Right cardiac atrium (tissue), 5 donors: ENCODE results near the gene TRDN. TPM values are rescaled to one million over a fixed set of nuclear protein-coding genes. Genes with fewer than 3 reads are reported as not detected.

Experiments
- ATAC-seq, 2 donors: fragments of 200-7000 bp; cut with Tn5 transposase; one replicate each; pipeline versions ENCODE4 v1.8.0 to v1.9.1; 2020; ENCODE audit warnings: moderate library complexity in 2 of 2, mild to moderate bottlenecking in 1 of 2
- DNase-seq, 3 donors: peaks; one replicate each; pipeline ENCODE4 v3.0.0-alpha.2; 2020
- H3K27ac ChIP-seq: one replicate; pipeline ENCODE4 v1.5.1; 2013; ENCODE audit warnings: mild to moderate bottlenecking, low read length, control low read depth, moderate library complexity
- H3K27me3 ChIP-seq: one replicate; pipeline ENCODE4 v1.6.1; 2013; ENCODE audit not compliant: control insufficient read depth, insufficient read depth
- H3K4me1 ChIP-seq: one replicate; pipeline ENCODE4 v1.6.1; 2013; ENCODE audit warnings: low read length; ENCODE audit not compliant: control insufficient read depth, insufficient read depth
- H3K4me3 ChIP-seq: one replicate; pipeline ENCODE4 v1.5.1; 2013; ENCODE audit warnings: low read length, control low read depth
- H3K9me3 ChIP-seq: one replicate; pipeline ENCODE4 v1.6.1; 2013; ENCODE audit warnings: low read length; ENCODE audit not compliant: control insufficient read depth
- WGBS: extraction: QIAGEN DNeasy Blood & Tissue Kit; methylation state at CpG from one replicate; pipeline ENCODE4 v1.1.7; 2013; 5-methylcytosine and 5-hydroxymethylcytosine counted together
- intact Hi-C, 4 donors: fragments of 100-400 bp; cut with DNase I; formaldehyde crosslinking; loops; one replicate each; pipeline versions ENCODE4 v1.11.0 to v1.14.0; 2022 to 2023
- polyA plus RNA-seq: library from polyadenylated mRNA; stranded (reverse); fragments of 200-250 nt; gene quantifications from one replicate; pipeline ENCODE4 v1.2.3, GENCODE V29; 2013
- total RNA-seq, 4 donors: library from RNA; stranded (reverse); fragmentation: NEBNext Ultra II Directional; extraction: Animal tissue kit (Norgen Biotek cat#: 25700); gene quantifications; one replicate each; pipeline ENCODE4 v1.2.1, GENCODE V29; 2021
- donor health status: healthy with polysubstance abuse.
- donor health status: DM: no; HTN: yes; CAD: no.
- donor health status: DM: no; HTN: no; CAD: no.
- donor health status: DM: no; HTN: yes; CAD: no; lungs with severe emphysema.
- donor health status: DM: yes; HTN: yes; CAD: no.

TRDN gene
- total and polyA plus RNA-seq, 5 donors, result 175 to 360 (median 271) TPM

DNA sequence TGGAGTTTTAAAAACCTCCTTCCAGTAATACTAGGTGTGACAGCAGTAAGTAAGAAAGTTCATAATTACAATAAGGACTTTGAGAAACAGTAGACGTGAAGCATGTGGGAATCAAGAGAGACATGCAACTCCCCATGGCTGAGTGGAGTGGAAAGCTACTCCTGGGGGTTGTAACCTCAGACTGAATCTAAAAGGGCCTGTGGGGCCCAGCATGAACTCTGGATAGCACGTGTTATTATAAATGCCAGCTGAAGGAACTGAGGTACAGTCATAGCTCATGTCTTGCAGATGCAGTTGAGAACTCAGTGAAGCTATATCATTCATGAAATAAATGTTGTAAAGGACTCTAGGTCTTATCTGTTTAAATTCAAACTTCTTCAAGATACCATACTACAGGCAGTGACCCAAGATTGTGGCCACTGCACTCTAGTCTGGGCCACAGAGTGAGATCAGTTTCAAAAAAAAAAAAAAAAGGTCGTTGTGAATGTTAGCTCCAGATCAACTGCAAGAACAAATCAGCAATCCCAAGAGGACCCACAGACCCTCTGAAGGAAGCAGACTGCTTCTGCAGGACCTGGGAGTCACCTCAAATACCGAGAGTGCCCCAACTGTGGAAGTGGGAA lies 189.3 kb downstream of the TRDN start:
- no peaks in the 10 kb centered on the region for H3K9me3 ChIP-seq
- peak overlapping the region; percentile 57 for H3K27ac ChIP-seq
- H3K27me3 ChIP-seq, result no peaks in the 10 kb centered on the region
- WGBS, result 71% methylated on average over 4 of the region's 4 CpGs
- ATAC-seq (no peak), DNase-seq (no peak)
- intact Hi-C loops, result no loop called here
- no peaks in the 10 kb centered on the region for H3K4me1 ChIP-seq
- no peak overlapping the region for H3K4me3 ChIP-seq

DNA sequence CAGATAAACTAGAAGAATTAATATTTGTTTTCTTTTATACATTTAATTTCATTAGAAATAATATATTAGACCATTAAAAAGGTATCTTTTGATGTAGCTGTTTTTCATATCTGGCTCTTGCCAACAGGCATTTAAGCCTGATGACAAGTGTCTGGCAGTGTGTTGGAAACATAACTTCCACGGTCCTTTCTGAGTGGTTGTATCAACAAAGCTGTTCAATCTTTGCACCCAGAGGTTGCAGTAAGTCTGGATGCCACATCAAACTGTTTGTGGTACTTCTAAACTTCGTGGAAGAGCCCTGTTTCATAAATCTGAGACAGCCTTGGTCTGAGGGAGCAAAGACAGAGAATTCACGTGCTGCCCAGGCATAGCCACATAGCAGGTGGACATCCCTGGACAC lies 197.4 kb downstream of the TRDN start:
- ATAC-seq (peak; percentile 63 to 74), DNase-seq (no peak)
- 22% methylated on average over 3 of the region's 3 CpGs for WGBS
- intact Hi-C loops, result no loop called here
- Histone ChIP-seq H3K4me3 (peak overlapping the region; percentile 56), H3K9me3 (no peaks in the 10 kb centered on the region), H3K27ac (no peak overlapping the region), H3K27me3 (no peaks in the 10 kb centered on the region), H3K4me1 (no peaks in the 10 kb centered on the region)

DNA sequence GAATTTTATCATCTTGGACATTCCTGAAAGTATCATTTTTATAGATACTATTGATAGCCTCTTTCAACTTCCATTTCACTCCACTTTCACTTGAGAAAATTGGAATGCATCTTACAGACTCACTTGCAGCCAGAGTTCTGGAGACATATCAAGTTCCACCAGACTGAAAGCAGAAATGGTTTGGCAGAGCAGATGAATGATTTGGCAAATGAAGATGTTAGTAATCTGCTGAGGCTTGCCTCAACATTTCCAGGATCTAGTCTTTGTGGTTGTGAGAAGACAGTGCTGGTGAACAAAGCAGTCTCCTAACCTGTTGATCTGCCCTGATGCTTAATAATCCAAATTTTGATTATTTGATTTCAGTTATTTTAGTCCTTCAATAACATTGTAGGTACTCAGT lies 202.6 kb downstream of the TRDN start:
- H3K9me3 ChIP-seq, result no peaks in the 10 kb centered on the region
- no peaks in the 10 kb centered on the region for H3K4me1 ChIP-seq
- intact Hi-C loops, result no loop called here
- H3K4me3 ChIP-seq, result no peak overlapping the region
- no peak overlapping the region for H3K27ac ChIP-seq
- DNase-seq (no peak), ATAC-seq (peak in 1 of 2 donors; percentile 56)
- H3K27me3 ChIP-seq, result no peaks in the 10 kb centered on the region

DNA sequence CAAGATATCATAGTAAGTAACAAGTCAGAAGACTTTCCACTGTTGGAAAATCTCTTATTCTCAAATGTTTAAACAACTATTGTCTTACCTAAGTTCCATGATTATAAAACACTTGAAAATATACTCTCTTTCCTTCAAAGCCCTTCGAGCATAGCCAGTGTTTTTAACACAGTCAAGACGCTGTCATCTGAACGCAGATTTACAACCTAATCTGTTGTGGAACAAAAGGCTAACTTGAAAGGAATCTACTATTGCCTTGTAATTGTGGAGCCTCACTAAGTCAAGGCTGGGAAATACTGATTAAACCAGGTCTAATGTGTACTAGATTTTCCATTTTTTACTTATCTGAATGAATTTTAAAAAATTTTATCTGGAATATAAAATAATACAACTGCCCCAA lies 205.8 kb downstream of the TRDN start:
- no peak for ATAC-seq
- Histone ChIP-seq H3K27me3 (no peaks in the 10 kb centered on the region), H3K4me3 (no peak overlapping the region), H3K27ac (no peak overlapping the region), H3K9me3 (no peaks in the 10 kb centered on the region), H3K4me1 (no peaks in the 10 kb centered on the region)
- WGBS, result 33% methylated on average over 3 of the region's 3 CpGs
- no peak for DNase-seq
- intact Hi-C loops, result no loop called here

DNA sequence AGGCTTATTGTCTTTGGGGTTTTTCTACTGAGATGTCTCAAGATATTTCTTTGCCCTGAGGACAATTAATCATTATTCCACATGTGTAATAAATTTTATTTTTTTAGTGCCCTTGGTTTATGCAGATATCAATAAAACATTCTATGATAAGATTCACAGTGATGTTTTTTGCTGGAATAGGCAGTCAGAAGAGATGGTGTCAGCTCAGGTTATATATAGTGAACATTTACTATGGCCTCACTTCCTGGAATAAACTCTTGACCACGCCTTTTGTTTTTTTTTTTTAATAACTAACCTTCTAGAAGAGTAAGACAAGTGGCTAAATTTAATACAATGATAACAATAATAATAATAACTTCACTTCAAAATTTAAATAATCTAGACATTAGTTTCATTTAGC lies 209.7 kb downstream of the TRDN start:
- Histone ChIP-seq H3K9me3 (no peaks in the 10 kb centered on the region), H3K27me3 (no peaks in the 10 kb centered on the region), H3K4me3 (no peak overlapping the region), H3K27ac (no peak overlapping the region), H3K4me1 (no peaks in the 10 kb centered on the region)
- WGBS, result 67% methylated on average over 1 of the region's 1 CpG
- DNase-seq (no peak), ATAC-seq (no peak)
- intact Hi-C loops, result no loop called here

DNA sequence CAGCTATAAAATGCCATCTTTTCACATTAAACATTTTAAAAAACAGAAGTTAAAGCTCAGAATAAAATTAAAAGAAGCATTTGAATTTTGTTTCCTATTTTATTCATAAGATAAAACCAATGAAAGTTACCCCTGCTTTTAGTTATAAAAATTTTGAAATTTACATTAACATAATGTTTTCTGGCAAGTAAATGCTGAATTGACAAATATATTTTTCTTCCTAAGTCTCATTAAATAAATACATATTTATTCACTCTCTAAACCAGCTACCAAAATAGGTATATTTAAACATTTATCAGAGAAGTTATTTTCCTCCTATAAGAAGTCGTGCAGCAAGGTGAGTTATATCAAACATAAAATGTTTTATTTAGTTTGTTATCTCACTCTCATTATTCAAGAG lies 213.6 kb downstream of the TRDN start:
- WGBS, result 81% methylated on average over 1 of the region's 1 CpG
- no peaks in the 10 kb centered on the region for H3K9me3 ChIP-seq
- no peak for ATAC-seq
- DNase-seq, result no peak
- H3K4me3 ChIP-seq, result no peak overlapping the region
- no peak overlapping the region for H3K27ac ChIP-seq
- H3K27me3 ChIP-seq, result no peaks in the 10 kb centered on the region
- intact Hi-C loops, result no loop called here
- no peaks in the 10 kb centered on the region for H3K4me1 ChIP-seq

DNA sequence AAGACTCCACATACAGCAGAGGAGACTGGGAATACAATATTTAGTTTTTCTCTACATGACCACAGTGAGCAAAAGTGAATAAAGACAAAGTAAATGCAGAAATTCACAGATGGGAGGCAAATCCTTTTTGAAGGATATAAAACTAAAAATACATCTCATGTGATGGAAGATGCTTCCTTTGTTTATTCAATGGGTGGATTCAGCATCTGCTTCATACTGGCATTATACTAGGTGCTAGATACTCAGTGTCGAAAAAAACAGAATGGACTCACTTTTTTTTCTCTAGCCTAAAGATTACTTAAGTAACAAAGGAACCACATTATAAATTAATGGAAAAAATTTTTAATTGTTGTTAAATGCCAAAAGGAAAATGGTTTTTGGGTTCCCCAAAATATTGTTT lies 216.2 kb downstream of the TRDN start:
- H3K4me1 ChIP-seq, result no peaks in the 10 kb centered on the region
- H3K4me3 ChIP-seq, result no peak overlapping the region
- no peak overlapping the region for H3K27ac ChIP-seq
- H3K9me3 ChIP-seq, result no peaks in the 10 kb centered on the region
- no peak for ATAC-seq
- 71% methylated on average over 1 of the region's 1 CpG for WGBS
- intact Hi-C loops, result no loop called here
- no peaks in the 10 kb centered on the region for H3K27me3 ChIP-seq
- DNase-seq, result no peak

DNA sequence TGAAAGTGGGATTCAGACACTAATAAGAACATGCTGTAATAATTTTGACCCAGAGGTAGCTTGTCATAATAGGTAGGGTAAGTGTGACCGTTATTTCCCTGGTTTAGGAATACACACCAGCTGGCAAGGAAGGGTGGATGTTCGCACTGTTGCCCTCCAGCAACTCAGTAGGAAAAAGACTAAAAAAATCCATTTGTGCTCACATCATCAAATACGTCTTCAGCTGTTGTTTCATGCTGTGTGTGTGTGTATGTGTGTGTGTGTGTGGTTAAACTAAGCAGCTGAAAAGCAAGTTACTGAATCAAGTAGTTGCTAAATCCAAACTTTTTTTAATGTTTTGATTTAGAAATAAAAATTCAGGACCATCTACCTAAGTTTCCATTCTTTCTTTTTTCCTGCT lies 218.7 kb downstream of the TRDN start:
- no peak overlapping the region for H3K4me3 ChIP-seq
- intact Hi-C loops, result loop anchor here in 2 of 4 donors (5.0 kb wide), 1 partner anchor 299 kb away; no protein-coding TSS in a partner anchor
- no peaks in the 10 kb centered on the region for H3K4me1 ChIP-seq
- H3K27ac ChIP-seq, result no peak overlapping the region
- H3K9me3 ChIP-seq, result no peaks in the 10 kb centered on the region
- ATAC-seq (no peak), DNase-seq (no peak)
- no peaks in the 10 kb centered on the region for H3K27me3 ChIP-seq
- 51% methylated on average over 3 of the region's 3 CpGs for WGBS

DNA sequence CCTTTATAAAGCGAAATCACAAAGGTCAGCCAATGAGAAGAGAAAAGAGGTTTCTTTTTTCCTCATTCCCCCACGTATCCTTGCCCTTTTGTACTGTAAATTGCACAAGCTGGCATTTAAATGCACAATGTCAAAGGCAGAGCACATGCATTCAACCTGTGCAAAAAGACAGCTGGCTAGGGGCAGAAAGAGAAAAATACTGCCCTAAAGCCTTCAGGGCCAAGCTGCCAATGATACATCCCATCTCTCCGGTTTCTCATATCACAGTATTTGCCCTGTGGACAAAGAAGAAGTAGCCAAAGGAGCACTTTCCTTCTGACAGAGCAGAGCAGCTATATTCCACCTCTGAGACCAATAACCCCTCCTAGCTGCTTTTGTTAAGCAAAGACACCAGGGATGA lies 219.2 kb downstream of the TRDN start:
- intact Hi-C loops, result loop anchor here in 3 of 4 donors (2.0 to 5.0 kb wide), 2 partner anchors 297 to 300 kb away; no protein-coding TSS in a partner anchor
- WGBS, result 56% methylated on average over 3 of the region's 3 CpGs
- DNase-seq (no peak), ATAC-seq (no peak)
- H3K27me3 ChIP-seq, result no peaks in the 10 kb centered on the region
- H3K9me3 ChIP-seq, result no peaks in the 10 kb centered on the region
- no peak overlapping the region for H3K4me3 ChIP-seq
- no peak overlapping the region for H3K27ac ChIP-seq
- no peaks in the 10 kb centered on the region for H3K4me1 ChIP-seq

DNA sequence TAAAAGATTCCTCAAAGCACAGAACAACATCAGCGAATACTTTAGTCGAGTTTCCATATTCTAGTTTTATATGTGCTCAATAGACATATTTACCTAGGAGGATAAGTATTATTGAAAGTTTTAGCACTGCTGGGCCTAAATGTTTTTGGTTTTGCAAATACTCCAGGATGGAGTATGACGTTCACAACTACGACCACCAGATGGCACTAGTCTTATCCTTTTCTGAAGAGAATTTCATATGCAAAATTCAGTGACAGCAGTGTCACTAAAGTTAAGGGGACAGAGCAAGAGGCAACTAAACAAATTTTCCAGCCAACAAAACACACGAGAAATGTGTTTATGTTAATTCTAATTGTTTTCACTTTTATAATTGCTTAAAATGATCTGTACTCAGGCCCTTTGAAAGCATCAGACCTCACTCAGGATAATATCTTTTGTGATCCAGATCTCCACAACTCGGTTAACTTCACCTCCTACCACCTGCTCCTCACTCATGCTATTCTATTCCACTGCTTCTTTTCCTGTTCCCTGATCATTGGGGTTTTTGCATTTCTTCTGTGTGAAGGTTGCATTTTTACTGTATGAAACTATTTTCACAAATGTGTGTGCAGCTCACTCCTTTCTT lies 220.8 kb downstream of the TRDN start:
- intact Hi-C loops, result loop anchor here in 3 of 4 donors (2.0 to 5.0 kb wide), 2 partner anchors 299 to 301 kb away; no protein-coding TSS in a partner anchor
- peak in 1 of 3 donors; percentile 43 for DNase-seq
- Histone ChIP-seq H3K9me3 (no peaks in the 10 kb centered on the region), H3K27me3 (no peaks in the 10 kb centered on the region), H3K4me1 (no peaks in the 10 kb centered on the region), H3K27ac (no peak overlapping the region), H3K4me3 (no peak overlapping the region)
- ATAC-seq, result peak; percentile 41 to 54
- WGBS, result 11% methylated on average over 6 of the region's 6 CpGs

DNA sequence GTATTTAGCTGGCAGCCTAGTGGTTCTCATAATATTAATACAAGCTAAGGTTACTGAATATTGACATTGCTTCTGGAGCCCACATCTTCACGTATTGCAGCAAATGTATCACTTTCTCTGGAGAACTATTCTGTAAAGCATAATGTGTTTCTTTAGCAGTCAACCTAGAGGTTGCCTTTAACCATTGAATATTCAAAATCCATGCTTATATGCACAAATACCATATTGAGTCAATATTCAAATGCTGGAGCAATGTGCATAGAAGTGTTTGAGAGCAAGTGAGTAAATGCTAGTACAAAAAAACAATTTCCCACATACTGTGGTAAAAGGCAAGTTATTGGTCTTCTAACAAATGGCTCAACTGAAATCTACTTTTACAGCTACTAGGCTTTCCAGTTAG lies 231.8 kb downstream of the TRDN start:
- Histone ChIP-seq H3K4me1 (no peaks in the 10 kb centered on the region), H3K4me3 (no peak overlapping the region), H3K9me3 (no peaks in the 10 kb centered on the region), H3K27ac (no peak overlapping the region), H3K27me3 (no peaks in the 10 kb centered on the region)
- DNase-seq (no peak), ATAC-seq (no peak)
- 84% methylated on average over 1 of the region's 1 CpG for WGBS
- intact Hi-C loops, result no loop called here
